NT2/D1 (cell line): ENCODE results near the gene ADGRD1.

ENCODE experiments used
- DNase-seq: peaks from one replicate; pipeline ENCODE4 v3.0.0-alpha.2; 2011; ENCODE audit warnings: low read depth, low spot score
- H3K27me3 ChIP-seq: 2 replicates; pipeline ENCODE4 v1.6.0; 2011; ENCODE audit warnings: mild to moderate bottlenecking; ENCODE audit not compliant: insufficient read length, insufficient read depth
- H3K36me3 ChIP-seq: 2 replicates; pipeline ENCODE4 v1.6.1; 2011; ENCODE audit warnings: mild to moderate bottlenecking, low read length, mixed read lengths; ENCODE audit not compliant: insufficient read depth, insufficient read length
- H3K4me1 ChIP-seq: 2 replicates; pipeline ENCODE4 v1.5.1; 2011; ENCODE audit not compliant: insufficient read depth, insufficient read length
- H3K4me3 ChIP-seq: 2 replicates; pipeline ENCODE4 v1.5.1; 2011; ENCODE audit warnings: low read depth; ENCODE audit not compliant: insufficient read length
- H3K9ac ChIP-seq: 2 replicates; pipeline ENCODE4 v1.6.0; 2011; ENCODE audit warnings: low read depth; ENCODE audit not compliant: insufficient read length
- H3K9me3 ChIP-seq: 2 replicates; pipeline ENCODE4 v1.5.1; 2011; ENCODE audit warnings: mild to moderate bottlenecking, low read length; ENCODE audit not compliant: insufficient read depth
- SUZ12 ChIP-seq: IDR thresholded peaks from 2 replicates; pipeline ENCODE4 v1.6.1; 2011; ENCODE audit not compliant: insufficient read length, insufficient read depth; ENCODE audit errors: extremely low read depth
- YY1 ChIP-seq: IDR thresholded peaks from 2 replicates; pipeline ENCODE4 v1.6.1; 2011; ENCODE audit not compliant: insufficient read length, insufficient read depth
- ZNF274 ChIP-seq: IDR thresholded peaks from 2 replicates; pipeline ENCODE4 v1.6.1; 2011; ENCODE audit warnings: mild to moderate bottlenecking, low read depth, low read length

The ADGRD1 gene

DNA sequence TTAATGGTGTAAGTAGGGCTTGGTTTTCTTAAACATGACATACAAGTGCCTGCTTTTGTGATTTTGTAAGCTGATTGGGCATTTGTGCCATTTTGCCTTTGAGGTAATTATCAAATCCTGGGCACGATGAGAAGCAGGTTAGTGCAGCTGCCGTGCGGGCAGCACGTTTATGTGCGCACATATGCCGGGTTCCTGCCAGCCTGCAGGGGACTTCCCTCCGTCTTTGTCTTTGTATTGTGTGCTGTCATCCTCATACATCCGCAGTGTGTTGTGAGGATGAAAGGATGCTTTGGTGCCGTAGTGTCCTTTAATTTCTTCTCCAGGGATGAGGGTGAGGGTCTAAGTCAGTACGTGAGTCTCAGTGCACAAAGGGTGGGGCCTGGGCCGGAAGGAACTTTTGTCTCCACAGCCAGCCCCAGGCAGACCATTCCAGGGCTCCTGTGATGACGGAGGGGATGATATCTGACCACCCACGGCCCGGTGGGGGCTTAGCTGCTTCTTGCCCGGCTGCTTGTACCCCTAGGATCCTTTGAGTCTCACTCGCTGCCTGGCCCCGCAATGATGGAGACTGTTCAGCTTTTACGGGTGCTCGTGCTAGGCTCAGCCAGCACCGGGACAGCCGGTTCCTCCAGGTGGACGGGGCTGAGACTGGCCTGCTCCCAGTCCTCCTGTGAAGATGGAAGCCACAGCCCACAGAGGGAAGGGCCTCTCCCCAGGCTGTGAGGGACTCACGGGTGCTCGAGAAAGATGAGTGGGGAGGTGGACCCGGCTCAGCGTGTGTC lies 54.6 kb downstream of the ADGRD1 start:
- Histone ChIP-seq H3K4me3 (no peak overlapping the region), H3K9me3 (no peaks in the 10 kb centered on the region), H3K36me3 (no peaks in the 10 kb centered on the region), H3K27me3 (no peaks in the 10 kb centered on the region), H3K9ac (no peak overlapping the region), H3K4me1 (peaks cover 6% of the 10 kb centered on the region)
- no peak for DNase-seq
- TF ChIP-seq YY1, result no peak
- no peak for TF ChIP-seq SUZ12
- no peak for TF ChIP-seq ZNF274

DNA sequence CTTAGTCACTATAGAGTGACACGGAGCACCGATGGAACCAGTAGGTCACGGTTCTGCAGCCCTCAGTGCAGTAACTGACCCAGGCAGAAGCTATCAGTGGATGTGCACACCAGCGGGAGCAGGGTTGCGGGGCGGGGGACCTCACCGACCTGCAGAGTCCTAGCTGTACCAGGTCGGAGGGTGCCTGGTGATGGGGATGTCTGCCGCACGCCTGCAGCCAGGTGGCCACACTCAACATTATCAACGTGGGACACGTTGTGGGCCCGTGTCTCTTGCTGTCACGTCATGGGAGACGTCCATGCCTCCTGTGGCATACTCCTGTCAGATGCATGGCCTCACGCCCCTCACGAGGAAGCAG lies 55.2 kb downstream of the ADGRD1 start:
- H3K9me3 ChIP-seq, result no peaks in the 10 kb centered on the region
- no peak for DNase-seq
- TF ChIP-seq SUZ12, result no peak
- TF ChIP-seq YY1, result no peak
- no peak for TF ChIP-seq ZNF274

DNA sequence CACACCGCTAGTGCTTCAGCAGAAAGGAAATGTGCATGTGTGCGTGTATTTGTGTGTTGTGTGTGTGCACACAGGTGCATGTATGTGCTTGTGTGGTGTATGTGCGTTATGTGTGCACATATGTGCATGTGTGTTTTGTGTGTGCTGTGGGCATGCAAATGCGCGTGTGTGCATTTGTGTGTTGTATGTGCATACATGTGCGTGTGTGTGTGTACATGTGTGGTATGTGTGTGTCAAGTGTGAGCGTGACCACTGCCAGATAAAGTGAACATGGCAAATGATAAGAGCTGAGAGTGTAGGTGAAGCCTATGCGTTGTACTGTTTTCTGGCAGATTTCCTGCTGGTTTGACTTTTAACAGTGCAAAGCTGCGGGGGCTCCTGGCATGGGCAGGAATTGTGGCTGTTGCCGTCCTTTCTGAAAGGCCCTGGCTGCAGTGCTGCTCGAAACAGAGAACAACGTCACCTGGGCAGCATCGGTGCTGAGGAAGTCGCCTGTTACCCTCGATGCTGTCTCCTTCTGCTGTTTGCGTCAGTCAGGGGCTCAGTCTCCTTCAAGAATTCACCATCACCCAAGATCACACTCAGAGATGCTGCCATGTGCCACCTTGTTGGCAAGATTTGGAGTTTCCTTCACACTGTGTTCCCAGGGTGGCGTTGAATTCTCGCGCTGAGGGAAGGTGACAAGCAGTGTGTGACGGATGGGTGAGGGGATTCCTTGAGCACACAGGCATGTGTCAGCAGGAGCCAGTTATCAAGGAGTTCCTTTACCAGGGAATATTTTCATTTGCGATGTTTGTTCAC lies 56.1 kb downstream of the ADGRD1 start:
- Histone ChIP-seq H3K4me1 (peaks cover 6% of the 10 kb centered on the region), H3K36me3 (no peaks in the 10 kb centered on the region), H3K27me3 (no peaks in the 10 kb centered on the region), H3K9me3 (no peaks in the 10 kb centered on the region), H3K4me3 (no peak overlapping the region), H3K9ac (no peak overlapping the region)
- TF ChIP-seq ZNF274 (no peak), SUZ12 (no peak), YY1 (no peak)
- DNase-seq, result no peak

More for the DNA sequence above, 55.2 kb downstream of the ADGRD1 start:
- Histone ChIP-seq H3K36me3 (no peaks in the 10 kb centered on the region), H3K4me1 (peaks cover 6% of the 10 kb centered on the region), H3K9ac (no peak overlapping the region), H3K4me3 (no peak overlapping the region), H3K27me3 (no peaks in the 10 kb centered on the region)

DNA sequence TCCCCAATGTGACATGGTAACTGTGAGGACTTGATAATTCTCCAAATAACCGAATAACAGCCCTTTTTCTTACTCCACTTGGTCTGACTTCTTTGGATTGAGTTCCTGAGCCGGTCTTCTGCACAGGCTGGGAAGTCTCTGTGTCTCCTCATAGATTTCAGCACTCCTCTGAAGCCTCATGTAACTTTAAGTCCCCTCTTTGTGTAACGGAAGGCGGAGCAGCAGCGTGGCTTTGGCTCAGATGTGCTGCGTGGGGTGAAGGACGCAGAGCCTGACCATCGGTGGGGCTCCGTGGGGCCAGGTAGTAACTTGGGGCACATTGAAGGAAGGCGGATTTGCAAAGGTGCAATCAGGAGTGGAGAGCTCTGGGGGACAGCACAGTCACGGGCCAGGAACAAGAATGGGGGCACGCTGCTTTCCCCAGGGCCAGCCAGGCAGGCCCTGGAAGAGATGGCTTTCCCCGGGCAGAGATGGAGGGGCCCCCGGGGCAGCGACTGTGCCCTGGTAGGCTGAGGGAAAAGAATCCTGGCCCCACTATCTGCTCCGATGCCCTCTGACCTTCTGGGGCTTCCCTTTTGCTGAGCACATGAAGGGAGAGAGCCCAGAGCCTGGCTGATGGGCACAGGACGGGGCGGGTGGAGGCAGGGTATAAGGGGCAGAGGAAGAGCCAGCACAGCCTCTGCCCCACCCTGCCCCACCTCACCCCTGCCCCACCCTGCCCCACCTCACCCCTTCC lies 56.9 kb downstream of the ADGRD1 start:
- Histone ChIP-seq H3K27me3 (no peaks in the 10 kb centered on the region), H3K36me3 (no peaks in the 10 kb centered on the region), H3K9me3 (no peaks in the 10 kb centered on the region), H3K4me3 (no peak overlapping the region), H3K9ac (no peak overlapping the region), H3K4me1 (peaks cover 3% of the 10 kb centered on the region)
- no peak for TF ChIP-seq SUZ12
- TF ChIP-seq ZNF274, result no peak
- no peak for TF ChIP-seq YY1
- DNase-seq, result no peak

DNA sequence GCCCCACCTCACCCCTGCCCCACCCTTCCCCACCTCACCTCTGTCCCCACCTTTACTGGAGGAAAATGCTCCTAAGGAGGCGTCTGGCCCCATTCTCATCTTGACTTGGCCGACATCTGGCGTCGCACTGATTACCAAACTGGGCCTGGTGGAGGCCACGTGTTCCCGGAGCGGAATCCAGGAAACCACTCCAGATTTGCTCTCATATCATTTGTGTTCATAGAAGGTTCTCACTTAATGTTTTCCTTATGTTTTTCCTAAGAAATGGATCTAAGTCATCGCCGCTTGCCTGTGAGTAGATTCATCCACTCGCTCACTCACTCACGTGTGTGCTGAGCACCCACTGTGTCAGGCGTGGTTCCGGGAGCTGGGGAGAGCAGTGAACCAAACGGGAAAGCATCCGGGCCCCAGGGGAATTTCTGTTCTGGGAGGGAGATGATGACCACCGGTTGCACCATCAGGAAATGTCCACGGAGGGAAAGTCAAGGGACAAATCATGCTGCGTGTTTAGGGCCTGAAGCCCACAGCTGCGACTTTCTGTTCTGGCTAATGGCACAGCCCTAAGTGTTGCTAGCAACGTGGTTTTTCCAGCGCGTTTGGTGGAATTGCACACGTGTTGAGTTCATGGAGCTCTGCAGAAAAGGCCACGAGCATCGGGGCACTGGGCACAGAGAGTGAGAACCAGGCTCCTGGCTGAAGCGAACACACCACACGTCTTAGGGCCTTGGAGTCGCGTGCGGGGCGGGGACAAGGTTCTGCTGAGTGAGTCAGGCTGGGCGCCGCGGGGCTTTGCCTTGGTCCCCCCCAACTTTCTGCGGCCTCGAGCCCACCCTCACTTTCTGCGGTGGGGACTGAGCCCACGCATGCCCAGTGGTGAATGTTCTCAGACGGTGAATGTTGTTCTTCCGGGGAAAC lies 57.7 kb downstream of the ADGRD1 start:
- DNase-seq, result no peak
- H3K9me3 ChIP-seq, result no peaks in the 10 kb centered on the region
- peaks cover 3% of the 10 kb centered on the region for H3K4me1 ChIP-seq
- no peak overlapping the region for H3K9ac ChIP-seq
- H3K36me3 ChIP-seq, result no peaks in the 10 kb centered on the region
- TF ChIP-seq SUZ12 (no peak), YY1 (no peak), ZNF274 (no peak)
- no peak overlapping the region for H3K4me3 ChIP-seq
- no peaks in the 10 kb centered on the region for H3K27me3 ChIP-seq

DNA sequence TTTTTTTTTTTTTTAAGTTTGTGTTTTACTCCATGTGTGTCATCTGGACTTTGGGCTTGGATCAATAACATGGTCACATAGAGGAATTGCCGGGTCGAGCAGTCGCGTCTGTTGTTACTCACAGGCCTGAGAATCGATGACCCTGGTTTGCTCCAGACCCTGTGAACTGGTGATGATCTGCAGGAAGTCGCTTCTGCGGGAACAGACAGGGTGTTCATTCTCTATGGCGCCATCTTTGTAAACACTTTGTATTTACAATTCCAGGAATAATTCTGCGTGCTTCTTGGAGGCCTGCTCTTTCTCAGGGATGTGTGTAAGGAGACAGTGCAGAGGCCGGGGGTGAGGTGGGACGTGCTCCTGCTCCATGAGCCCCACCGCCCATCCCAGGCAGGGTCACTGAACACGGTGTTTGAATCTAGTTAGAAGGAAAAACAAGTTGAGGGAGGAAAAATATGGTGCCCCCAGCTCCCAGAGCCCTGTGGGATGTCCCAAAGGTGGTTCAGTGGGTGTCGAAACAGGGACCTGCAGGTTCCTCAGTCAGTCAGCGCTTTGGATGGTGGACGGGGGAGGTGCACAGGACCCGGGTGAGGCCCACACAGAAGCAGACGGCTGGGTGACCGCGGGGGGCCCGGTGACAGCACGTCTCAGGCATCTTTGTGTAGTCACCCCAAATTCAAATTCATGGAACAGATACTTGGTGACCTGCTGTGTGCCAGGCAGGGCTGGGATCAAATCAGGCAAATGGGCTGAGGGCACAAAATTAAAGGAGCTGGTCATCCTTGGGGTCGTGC lies 58.8 kb downstream of the ADGRD1 start:
- Histone ChIP-seq H3K9ac (no peak overlapping the region), H3K4me1 (no peaks in the 10 kb centered on the region), H3K4me3 (no peak overlapping the region), H3K36me3 (no peaks in the 10 kb centered on the region), H3K27me3 (no peaks in the 10 kb centered on the region), H3K9me3 (no peaks in the 10 kb centered on the region)
- no peak for TF ChIP-seq SUZ12
- no peak for TF ChIP-seq YY1
- TF ChIP-seq ZNF274, result no peak
- DNase-seq, result no peak
